ENCODE data around the gene GMDS.

Gene GMDS

GRCh38 chr6:1615151-1615852, 630.1 kb downstream of the GMDS start:
- Histone ChIP-seq H3K4me1 (ENCODE audit: low read length) (no peaks in the 10 kb centered on the region), H4K20me1 (ENCODE audit: insufficient read depth, low read length) (no peaks in the 10 kb centered on the region), H3F3A (ENCODE audit: insufficient read depth, low read length) (no peaks in the 10 kb centered on the region), H3K9me3 (replicated peaks; ENCODE audit: insufficient read depth, low read length) (no peaks in the 10 kb centered on the region), H3K4me2 (ENCODE audit: low read depth, low read length) (no peak overlapping the region), H2AFZ (ENCODE audit: low read length) (no peak overlapping the region), H3K4me3 (ENCODE audit: low read length) (no peak overlapping the region), H3K27ac (ENCODE audit: low read length) (no peak overlapping the region), H3K36me3 (replicated peaks; ENCODE audit: insufficient read depth, low read length) (no peaks in the 10 kb centered on the region), H3K27me3 (replicated peaks; ENCODE audit: insufficient read depth, low read length) (no peaks in the 10 kb centered on the region; the same call in 1 of the 2 replicates), H3K79me2 (ENCODE audit: low read length) (no peaks in the 10 kb centered on the region), H3K9ac (ENCODE audit: low read length) (no peak overlapping the region), H3K9me2 (replicated peaks; ENCODE audit: insufficient read depth, low read length) (no peaks in the 10 kb centered on the region)
- DNase-seq: no peak
- TF ChIP-seq CTCF (IDR thresholded peaks at IDR 0.05; ENCODE audit: low read length) (no peak), EZH2phosphoT487 (IDR thresholded peaks at IDR 0.05; ENCODE audit: low read length) (no peak), EZH2 (optimal IDR thresholded peaks at IDR 0.05; ENCODE audit: low read depth, low read length) (no peak)

- no peak overlapping the region for H3K9ac ChIP-seq (ENCODE audit: low read length)
- no peaks in the 10 kb centered on the region; the same call in 1 of the 2 replicates for H3K27me3 ChIP-seq (replicated peaks; ENCODE audit: insufficient read depth, low read length)
- H3K4me1 ChIP-seq (ENCODE audit: low read length): no peaks in the 10 kb centered on the region
- H3K36me3 ChIP-seq (replicated peaks; ENCODE audit: insufficient read depth, low read length): no peaks in the 10 kb centered on the region
- H3K9me3 ChIP-seq (replicated peaks; ENCODE audit: insufficient read depth, low read length): no peaks in the 10 kb centered on the region
- no peaks in the 10 kb centered on the region for H3K9me2 ChIP-seq (replicated peaks; ENCODE audit: insufficient read depth, low read length)
- TF ChIP-seq EZH2 (optimal IDR thresholded peaks at IDR 0.05; ENCODE audit: low read depth, low read length): no peak
- no peak for TF ChIP-seq EZH2phosphoT487 (IDR thresholded peaks at IDR 0.05; ENCODE audit: low read length)
- TF ChIP-seq CTCF (IDR thresholded peaks at IDR 0.05; ENCODE audit: low read length): no peak
- H3K4me2 ChIP-seq (ENCODE audit: low read depth, low read length): no peak overlapping the region
- no peak overlapping the region for H2AFZ ChIP-seq (ENCODE audit: low read length)
- H3F3A ChIP-seq (ENCODE audit: insufficient read depth, low read length): no peaks in the 10 kb centered on the region
- H3K27ac ChIP-seq (ENCODE audit: low read length): no peak overlapping the region
- H3K79me2 ChIP-seq (ENCODE audit: low read length): no peaks in the 10 kb centered on the region
- DNase-seq: no peak
- H3K4me3 ChIP-seq (ENCODE audit: low read length): no peak overlapping the region
- H4K20me1 ChIP-seq (ENCODE audit: insufficient read depth, low read length): no peaks in the 10 kb centered on the region
Measured at GRCh38 chr6:1614448-1615150, 630.8 kb downstream of the GMDS start.

GRCh38 chr6:1613688-1614447, 631.5 kb downstream of the GMDS start:
- no peak for TF ChIP-seq EZH2 (optimal IDR thresholded peaks at IDR 0.05; ENCODE audit: low read depth, low read length)
- H2AFZ ChIP-seq (ENCODE audit: low read length): no peak overlapping the region
- H3F3A ChIP-seq (ENCODE audit: insufficient read depth, low read length): no peaks in the 10 kb centered on the region
- H4K20me1 ChIP-seq (ENCODE audit: insufficient read depth, low read length): no peaks in the 10 kb centered on the region
- no peak overlapping the region for H3K4me2 ChIP-seq (ENCODE audit: low read depth, low read length)
- no peaks in the 10 kb centered on the region for H3K4me1 ChIP-seq (ENCODE audit: low read length)
- no peak overlapping the region for H3K4me3 ChIP-seq (ENCODE audit: low read length)
- H3K27me3 ChIP-seq (replicated peaks; ENCODE audit: insufficient read depth, low read length): no peaks in the 10 kb centered on the region; the same call in none of the 2 replicates
- H3K9me3 ChIP-seq (replicated peaks; ENCODE audit: insufficient read depth, low read length): no peaks in the 10 kb centered on the region
- DNase-seq: no peak
- no peak overlapping the region for H3K27ac ChIP-seq (ENCODE audit: low read length)
- H3K36me3 ChIP-seq (replicated peaks; ENCODE audit: insufficient read depth, low read length): no peaks in the 10 kb centered on the region
- H3K9ac ChIP-seq (ENCODE audit: low read length): no peak overlapping the region
- H3K9me2 ChIP-seq (replicated peaks; ENCODE audit: insufficient read depth, low read length): no peaks in the 10 kb centered on the region
- no peaks in the 10 kb centered on the region for H3K79me2 ChIP-seq (ENCODE audit: low read length)
